GM12874 (cell line): ENCODE data around the gene DPP4.
A peak's percentile ranks its signal among the peaks of the same experiment; 100 is the strongest.

Source experiments
- TF ChIP-seq, protein P1 (sequence below): IDR thresholded peaks from 2 replicates; pipeline ENCODE4 v1.5.1; 2011; ENCODE audit warnings: low read depth, mild to moderate bottlenecking, control low read depth, low read length, moderate library complexity; ENCODE audit not compliant: insufficient read depth

The DPP4 gene

GRCh38 chr2:161947406-161947805, 126.6 kb downstream of the DPP4 start:
- TF ChIP-seq, protein P1, sequence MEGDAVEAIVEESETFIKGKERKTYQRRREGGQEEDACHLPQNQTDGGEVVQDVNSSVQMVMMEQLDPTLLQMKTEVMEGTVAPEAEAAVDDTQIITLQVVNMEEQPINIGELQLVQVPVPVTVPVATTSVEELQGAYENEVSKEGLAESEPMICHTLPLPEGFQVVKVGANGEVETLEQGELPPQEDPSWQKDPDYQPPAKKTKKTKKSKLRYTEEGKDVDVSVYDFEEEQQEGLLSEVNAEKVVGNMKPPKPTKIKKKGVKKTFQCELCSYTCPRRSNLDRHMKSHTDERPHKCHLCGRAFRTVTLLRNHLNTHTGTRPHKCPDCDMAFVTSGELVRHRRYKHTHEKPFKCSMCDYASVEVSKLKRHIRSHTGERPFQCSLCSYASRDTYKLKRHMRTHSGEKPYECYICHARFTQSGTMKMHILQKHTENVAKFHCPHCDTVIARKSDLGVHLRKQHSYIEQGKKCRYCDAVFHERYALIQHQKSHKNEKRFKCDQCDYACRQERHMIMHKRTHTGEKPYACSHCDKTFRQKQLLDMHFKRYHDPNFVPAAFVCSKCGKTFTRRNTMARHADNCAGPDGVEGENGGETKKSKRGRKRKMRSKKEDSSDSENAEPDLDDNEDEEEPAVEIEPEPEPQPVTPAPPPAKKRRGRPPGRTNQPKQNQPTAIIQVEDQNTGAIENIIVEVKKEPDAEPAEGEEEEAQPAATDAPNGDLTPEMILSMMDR, result no peak

DNA sequence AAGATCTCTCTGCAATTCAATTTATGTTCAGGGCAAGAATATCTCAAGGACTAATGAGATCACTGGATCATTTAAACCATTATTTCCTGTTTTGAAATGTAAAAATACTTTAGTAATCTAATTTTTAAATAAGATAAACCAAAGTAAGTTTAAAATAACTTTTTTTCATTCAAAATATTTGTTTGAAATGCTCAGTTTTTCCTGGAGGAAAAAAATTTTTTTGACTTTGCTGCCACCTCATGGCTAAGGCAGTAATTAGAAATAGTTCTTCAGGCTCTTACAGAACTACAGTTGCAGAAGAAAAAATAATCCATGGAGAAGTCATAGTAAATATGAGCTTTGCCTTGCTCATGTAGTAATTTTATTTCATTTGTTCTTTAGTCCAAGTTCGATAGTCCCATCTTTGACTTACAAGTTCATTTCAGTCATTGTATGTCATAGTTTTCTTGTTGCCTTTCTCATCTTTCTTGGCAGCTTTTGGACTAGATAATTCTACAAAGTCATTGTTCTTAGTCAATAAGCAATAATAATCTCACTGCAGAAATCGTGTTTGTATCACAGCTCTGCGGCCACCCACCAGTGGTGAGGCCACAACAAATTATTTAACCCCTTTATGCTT, 127.4 kb downstream of the DPP4 start:
- TF ChIP-seq, protein P1, result 0 out of 2 replicates have a peak, but pooled peaks have one; percentile 8

DNA sequence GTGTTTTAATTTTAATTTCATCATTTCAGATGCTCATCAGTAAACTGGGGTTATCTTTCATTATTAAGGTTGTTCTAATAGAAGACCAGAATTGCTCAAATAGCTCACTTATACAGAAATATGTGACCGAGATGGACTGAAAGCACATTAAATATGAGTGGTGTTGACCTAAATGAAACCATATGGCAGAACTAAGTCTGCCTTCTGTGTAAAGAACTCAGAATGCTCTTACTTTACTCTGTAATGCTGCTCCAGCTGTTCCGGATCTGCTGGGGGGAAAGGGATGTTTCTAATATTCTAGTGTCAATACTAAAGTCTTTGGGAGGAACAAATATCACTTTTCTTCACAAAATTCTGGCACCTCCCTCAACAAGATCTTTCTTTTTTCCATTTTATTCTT, 131.0 kb downstream of the DPP4 start:
- TF ChIP-seq, protein P1, result no peak
